COR-L47 (cell line): ENCODE results near the gene SLC7A11.

Experiments used
- DNase-seq: peaks from one replicate; lab custom pipeline; 2025; lab: John Stamatoyannopoulos, UW

The SLC7A11 gene

DNA sequence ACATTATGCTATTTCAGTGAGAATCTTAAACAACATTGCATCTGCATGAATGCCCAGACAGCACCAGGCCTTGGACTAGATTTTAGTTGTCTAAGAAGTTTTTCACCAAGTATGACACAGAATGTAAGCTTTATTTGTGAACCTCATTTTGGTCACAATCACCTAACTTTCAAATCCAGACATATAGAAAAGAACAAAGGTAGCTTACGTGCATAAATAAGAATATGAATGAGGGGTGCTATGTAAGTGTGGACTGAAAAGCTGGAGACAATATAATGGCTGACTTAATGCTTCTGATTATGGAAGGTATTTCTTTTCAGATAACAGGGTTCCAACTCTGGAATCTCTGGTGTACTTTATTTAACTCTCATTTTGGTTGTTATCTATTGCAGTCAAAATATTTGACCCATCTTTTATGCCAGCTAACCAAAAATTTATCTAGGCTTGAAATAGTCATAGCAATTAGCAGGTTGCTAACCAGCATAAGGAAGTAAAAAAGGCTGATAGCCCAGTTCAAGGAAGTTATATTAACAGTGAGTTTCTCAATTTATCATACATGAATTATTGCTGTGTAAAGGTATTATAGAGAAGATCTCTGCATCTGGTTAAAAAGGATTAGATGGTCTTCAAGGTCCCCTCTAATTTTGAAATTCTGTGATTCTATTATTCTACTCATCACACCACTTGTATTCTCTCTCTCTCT lies 36.5 kb downstream of the SLC7A11 start:
- DNase-seq: no peak

DNA sequence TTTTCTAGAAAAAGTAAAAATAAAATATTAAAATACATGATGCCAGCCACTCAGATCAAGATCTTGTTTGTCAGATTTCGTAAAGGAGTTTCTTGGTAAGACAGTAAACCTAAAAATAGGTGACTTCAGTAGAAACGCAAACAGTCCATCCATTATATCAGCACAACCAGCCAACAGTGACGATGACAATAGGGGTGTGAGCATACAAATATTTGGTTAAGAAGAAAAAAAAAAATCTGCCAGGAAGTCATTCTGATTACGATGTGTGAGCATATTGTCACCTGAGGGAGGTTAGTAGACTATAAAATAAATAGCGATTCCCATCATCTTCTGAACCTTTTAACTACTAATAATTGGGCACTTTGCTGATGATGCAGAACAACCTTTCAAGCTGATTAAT lies 37.6 kb downstream of the SLC7A11 start:
- peak; percentile 82 for DNase-seq

DNA sequence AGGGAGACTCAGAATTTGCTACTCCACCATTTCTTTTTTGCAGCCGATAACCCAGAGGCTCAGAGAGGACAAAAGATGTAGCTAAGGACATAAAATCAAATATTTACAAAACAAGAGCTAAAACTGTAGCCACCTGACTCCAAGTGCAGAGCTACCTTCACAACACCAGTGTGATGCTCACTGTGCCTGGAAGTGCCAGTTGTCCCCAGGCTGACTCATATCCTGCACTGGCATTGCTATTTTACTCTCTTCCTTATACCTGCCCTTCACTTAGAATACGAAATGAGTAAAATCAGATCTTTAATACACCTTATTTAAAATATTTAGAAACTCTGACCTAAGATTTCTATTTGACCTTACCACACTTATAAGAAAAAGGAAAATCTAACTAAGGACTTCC lies 39.5 kb downstream of the SLC7A11 start:
- no peak for DNase-seq

DNA sequence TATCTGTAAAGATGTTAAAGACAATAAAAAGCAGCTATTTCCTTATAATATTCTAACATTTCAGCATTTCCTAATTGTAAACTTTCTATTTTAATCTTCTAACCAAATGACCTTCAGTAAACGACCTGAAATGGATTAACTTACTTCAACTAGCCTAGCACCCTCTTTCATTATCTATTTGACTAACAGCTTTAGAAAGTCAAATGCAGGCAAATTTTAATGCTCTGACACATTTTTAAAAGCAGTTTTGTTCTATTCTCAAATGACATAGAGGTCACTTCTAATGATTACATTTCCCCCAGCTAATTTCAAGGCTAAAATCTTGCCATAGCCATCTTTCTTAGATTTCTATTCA lies 41.9 kb downstream of the SLC7A11 start:
- no peak for DNase-seq

DNA sequence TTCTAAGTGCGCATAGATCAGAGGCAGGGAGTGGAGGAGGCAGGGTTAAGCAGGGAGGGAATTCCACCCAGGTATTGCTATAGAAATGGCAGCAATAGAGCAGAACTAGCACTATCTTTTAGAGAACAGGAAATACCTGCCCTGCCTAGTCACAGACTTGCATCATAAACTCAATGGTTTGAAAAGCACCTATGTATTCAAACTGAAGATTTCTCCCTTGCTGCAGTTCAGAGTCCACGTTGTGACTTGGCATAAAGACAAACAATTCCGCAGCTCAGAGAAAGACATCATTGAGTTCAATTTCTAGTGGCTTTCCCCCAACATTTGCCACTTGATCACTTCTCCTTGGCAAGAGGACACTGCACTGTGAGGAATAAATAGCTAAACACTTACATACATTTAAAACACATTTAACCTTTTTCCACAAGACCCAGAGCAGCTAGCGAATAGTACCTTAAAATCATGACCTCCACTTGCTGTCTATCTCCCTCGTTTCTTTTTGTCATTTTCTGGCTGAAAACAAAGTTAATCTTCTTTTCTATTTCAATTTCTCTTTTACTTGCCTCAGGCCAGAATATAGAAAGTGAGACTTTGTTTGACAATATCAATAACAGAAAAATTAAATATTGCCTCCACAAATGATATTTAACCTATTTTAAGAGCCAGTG lies 42.4 kb downstream of the SLC7A11 start:
- no peak for DNase-seq

DNA sequence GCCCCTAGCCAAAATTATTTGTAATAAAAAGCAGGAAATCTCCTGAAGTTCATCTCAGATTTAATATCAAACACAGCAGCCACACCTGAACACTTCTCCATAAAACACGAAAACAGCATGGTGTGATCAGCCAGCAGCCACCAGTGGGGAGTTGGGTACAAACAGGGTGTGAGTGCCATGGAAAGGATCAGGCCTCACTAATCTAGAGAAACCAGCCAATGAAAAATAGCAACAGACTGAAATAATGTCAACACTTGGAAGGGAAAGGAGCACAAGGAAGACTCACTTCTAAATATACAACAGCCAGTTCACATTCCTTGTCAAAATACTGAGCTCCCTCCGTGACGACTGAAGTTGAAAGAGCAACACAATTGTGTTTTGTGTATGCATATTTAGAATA lies 46.0 kb downstream of the SLC7A11 start:
- DNase-seq: no peak

DNA sequence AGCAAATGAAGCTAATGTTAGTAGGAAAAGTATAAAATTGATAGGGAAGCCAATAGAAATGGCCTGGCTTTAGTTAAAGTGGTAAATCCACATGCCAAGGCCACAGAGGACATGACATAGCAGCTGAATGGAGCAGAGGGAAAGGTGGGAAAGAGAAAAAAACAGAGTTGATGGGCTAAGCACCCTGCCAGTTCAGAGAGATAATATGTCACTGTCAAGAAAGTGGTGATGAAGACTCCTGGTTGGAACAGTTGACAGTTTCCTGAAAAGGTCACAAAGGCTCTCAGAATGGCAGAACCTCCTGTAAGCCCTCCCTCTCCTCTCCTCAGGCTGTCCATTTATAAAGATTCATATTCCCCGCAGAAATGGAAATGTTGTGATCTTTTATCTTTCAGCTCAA lies 48.2 kb downstream of the SLC7A11 start:
- DNase-seq: no peak

DNA sequence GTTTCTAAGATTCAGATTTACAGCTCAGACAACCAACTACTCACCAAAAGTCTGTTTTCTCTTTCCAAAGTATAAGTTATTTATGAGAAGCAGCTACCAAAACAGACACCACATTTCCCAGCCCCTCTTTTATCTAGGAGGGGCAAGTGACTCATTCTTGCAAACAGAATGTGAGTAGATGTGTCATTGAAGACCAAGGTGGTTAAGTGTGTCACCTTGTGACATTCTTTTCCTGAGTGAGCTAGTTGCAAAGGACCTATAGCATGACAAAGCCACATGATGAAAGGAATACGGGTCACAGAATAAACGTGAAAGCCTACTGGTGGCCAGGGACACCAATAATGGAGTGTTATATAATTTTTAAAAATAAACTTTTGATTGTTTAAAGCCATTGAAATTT lies 50.0 kb downstream of the SLC7A11 start:
- DNase-seq: no peak

DNA sequence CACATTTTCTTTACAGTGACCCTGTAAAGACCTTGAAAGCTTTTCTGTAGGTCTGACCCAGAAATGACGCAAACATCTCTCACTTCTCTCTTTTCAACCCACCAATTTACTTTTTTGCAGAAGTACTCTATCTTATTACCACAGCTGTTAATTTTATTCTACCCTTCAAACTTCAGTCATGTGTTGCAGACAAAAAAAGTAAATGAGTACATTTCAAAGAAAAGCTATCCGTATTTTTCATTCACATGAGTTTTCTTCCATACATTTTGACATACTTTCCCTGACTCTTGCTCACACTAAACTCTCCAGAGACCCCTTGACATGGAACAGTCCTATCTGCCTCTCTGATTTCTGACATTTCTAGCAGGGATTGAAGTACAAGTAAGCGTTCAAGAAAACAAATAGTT lies 51.7 kb downstream of the SLC7A11 start:
- DNase-seq: no peak

DNA sequence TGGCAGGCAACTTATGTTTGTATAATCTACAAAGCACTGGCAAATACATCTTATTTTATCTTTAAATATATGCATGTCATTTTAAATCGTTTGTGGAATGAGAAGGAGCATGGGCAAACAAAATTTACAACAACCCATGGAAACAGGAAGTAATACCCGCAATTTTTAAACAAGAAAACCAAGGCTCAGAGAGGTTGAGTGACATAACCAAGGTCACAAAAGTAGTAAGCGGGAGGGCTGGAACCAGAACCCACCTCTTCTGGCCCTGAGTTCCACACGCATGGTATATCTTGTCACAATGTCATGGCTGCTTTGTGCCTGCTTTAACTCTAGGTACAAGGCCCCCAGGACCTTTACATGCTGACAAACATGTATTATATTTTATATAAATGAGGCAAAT lies 52.9 kb downstream of the SLC7A11 start:
- no peak for DNase-seq

DNA sequence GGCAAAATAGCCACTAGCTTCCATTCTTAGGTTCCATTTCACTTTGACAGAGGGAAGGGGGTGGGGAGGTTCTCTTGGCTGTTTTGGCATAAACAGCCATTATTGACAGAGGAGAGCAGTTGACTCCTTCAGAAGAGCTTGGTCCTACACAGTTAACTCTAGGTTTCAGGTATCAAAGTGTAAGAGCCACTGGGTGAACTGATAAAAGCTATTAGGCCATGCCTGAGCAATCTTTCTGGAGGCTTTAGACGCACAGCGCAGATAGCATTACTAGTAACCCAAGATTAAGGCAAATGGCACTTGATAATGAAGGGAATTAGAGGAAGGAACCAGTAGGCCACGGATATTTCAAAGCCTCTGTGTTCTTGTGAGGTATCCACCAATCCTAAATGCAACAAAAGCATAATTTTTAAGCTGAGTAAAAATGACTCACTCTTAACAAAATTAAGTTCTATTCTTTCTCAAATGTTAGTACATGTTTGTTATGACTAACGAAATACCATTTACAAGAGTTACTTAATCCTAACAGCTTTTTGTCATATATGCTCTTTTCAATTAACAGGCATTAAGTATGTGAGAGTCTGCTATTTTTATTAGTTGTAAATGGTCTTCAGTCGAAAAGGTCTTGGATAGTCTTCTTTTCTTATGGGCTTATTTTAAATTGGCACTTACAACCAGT lies 53.6 kb downstream of the SLC7A11 start:
- no peak for DNase-seq

DNA sequence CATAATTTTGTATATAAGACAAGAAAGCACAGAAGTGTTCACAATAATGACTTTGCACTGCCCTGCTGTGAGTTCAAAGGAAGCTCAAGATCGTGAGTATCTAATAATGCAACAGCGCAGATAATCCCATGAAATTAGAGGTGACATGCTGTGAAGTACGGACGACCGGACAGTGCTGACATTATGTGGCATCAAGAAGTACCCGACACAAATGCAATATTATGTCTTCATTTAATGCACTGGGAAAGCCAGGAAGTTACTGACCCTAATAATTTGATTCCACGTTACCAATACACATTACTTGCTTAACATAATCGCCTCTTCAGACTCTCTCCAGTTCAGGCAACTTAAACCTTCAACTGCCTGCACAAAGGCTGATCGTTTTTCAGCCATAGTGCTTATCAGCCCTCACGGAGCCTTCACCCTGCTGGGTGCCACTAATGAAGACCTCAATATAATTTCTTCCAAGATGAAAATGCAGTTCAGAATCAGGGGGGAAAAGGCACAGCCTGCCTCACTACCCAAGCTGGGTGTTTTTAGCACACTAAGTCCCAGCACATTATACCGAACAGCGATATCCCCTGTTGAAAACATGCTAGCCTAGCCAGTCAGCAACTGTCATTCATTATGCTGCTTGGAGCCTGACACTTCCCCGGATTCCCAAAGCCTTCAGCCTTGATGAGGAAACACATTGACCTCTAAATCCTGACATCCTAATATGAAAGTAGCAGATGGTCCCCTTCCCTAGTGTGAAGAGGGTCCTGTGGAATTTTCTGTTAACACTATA lies 56.1 kb downstream of the SLC7A11 start:
- no peak for DNase-seq

DNA sequence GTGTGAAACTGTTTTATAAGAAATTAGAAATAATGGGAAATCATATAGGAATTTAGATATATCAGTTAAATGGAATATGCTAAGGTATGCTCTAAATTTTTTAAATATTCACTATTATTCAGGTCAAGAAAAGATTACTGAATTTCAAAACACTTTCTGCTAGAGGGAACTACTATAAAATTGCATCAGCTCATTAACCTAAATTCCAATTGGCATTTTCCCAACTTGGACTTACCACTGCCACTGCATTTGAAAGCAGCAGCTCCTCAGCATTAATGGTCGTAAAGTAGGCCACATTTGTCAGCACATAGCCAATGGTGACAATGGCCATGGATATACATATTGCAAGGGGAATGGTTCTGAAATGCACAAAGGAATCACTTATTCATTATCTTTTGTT lies 57.3 kb downstream of the SLC7A11 start:
- peak; percentile 23 for DNase-seq

DNA sequence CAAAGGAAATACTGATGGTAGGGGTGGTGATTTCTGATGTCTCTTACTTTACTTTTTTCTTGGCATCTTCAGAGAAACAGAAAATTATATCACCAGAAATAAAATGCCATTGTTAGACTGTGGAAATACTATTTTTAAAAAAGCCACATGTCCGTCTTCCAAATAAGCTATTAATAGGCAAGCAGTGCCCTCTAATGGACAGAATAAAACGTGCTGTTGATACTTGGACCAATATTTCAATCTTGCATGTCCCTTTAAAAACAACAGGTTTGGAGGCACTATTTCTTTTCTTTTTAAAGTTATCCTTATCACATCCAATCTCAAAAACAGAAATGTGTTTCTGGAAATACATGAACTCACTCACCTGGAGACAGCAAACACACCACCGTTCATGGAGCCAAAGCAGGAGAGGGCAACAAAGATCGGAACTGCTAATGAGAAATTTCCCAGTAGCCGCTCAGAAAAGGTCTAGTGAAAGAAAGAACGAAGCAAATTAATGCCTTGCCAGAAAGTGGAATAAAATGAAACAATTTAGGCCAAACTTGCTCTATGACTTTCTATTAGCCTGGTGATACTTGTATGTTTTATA lies 59.2 kb downstream of the SLC7A11 start:
- DNase-seq: peak; percentile 50

DNA sequence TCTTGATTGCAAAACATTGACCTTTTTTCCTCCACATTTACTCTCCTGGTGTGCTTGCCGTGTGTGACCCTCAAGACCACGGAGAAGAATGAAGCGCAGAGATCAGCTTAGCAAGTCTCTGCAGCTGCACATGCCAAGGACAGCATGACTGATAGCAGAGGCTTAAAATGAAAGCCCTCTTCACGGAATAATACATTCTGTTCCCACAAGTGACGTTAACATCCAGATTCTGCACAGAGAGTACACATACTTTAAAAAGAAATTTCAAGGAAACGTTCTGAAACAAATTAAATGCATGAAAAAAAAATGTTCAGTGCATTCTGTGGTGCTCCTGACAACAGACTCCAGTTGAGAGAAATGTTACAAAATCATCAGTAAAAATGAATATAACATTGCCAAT lies 60.9 kb downstream of the SLC7A11 start:
- DNase-seq: no peak

DNA sequence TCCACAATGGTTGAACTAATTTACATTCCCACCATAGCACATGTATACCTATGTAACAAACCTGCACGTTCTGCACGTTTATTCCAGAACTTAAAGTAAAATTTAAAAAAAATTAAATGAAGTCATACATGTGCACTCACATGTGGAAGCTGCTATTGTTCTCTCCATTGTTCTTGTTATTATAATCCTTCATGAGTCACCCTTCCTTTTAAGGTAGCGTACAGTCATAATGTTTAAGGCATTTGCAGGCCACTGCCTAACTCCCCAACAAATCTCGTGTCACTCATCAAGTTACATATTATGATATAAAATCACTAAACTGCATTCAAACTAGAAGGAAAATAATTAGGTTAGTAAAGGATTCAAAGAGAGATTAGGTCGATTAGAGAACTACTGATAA lies 63.6 kb downstream of the SLC7A11 start:
- DNase-seq: no peak

DNA sequence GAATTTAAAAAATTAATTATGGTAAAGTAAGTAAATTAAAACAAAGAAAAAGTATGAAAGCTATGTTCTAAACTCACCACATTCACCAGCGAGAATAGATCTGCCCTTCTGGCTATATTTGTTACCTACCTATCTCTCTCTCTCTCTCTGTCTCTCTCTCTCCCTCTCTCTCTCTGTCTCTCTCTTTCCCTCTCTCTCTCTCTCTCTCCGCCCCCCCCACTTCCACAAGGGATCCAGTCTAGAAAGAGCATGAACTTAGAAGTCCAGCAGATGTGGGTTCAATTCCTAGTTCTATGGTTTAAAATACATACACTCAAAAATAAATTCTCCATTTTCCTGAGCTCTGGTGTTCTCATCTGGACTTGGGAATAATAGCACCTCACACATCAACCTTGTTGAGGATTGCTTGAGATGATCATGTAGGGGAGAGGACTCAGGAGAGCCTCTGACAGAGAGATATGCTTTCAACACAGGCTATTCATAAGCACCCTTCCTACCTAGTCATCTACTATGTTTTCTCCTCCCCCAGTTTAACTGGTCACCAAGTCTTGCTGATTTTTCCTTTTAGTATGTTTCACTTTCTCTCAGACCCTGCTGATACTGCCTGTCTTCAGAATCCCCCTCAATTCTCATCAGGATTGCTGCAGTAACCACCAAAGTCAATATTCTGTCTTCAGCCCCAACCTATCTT lies 64.7 kb downstream of the SLC7A11 start:
- no peak for DNase-seq

DNA sequence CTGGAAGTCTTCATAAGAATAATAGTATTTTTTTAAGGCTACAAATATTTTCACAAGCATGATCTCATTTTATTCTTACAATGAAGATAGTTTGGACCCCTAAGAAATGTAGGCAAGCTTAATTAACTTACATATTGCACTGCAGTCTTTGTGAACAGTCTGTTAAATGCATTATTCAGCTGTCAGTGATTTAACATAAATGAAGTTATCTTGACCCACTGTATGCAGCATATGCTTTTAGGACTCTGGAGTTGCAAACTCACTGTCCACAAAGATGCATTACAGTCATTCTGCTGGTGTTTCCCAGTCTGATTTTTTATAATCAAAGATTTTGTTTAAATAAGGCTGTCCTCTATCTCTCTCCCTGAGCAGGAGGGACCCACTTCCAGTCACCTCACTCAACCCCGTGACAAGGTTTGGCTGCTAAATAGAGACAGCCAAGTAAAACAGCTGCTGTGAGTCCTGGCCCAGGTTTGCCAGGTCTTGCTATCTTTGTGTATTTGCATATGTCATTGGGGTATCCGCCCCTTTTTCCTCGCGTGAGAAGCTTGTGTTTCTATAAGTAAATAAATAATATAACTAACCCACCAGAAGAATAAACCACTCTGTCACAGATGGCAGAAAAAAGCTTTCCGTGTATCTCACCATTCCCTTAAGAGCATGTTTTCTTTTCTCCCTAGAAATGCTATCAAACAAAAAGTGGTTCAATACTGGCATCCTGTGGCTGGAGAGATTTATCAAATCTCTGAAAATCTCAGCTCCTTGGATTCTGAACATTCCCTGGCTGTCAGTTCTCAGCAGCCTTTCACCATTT lies 67.0 kb downstream of the SLC7A11 start:
- DNase-seq: peak; percentile 64

DNA sequence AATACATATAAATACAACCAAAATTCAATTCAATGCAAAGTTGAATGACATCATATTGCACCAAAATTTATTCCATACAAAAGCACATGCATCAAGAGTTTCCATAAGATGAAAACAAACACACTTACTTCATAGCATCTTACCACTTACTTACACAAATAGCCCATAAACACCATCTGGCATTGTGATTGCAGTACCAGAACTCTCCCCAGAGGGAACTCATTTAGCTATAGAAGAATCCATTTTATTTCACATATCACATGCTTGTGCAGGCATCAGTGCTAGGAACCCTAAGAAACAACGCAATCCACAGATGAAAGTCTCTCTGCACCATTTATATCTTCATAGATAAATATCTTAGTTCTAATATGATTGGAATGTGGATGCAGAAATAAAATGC lies 77.9 kb downstream of the SLC7A11 start:
- no peak for DNase-seq

DNA sequence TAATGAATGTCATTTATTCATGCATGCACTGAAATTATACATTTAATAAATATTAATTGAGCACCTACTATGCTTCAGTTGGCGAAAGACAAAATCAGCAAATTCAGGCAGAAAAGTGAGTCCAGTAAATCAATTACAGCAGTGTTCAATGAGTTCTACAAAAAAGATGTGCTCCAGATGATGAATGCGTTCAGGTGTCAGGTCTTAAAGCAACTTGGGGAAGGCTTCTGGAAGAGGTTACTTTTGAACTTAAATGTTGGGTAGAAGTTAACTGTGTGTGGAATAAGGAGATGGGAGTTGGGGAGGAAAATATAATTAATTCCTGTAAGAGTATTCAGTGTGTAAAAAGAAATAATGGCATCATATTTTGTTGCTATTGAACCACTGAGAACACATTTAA lies 79.0 kb downstream of the SLC7A11 start:
- DNase-seq: no peak

DNA sequence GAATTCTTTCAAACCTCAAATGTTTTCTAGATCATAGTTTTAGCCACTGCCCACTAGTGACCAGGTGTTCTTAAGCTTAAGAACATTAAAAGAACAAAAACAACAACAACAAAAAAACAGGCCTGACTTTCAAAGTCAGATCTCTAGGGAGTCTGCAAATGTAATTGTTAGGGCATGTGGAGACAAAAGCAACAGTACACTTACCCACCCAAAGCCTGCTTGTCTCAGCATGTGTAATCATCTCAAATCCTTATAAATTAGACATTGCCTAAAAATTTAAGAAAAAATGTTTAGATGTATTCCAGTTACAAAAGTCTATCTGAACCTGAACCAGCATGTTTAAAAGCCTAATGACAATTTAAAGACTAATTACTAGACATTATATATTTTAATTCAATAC lies 79.9 kb downstream of the SLC7A11 start:
- peak; percentile 21 for DNase-seq
